Measurements from ENCODE around the gene KLB.

The KLB gene

GRCh38 chr4:39484582-39485272, 78.0 kb downstream of the KLB start:
- no peak overlapping the region for H3K4me3 ChIP-seq (ENCODE audit: low read depth, low read length)
- DNase-seq (ENCODE audit: low read depth), result no peak
- TF ChIP-seq CTCF (conservative IDR thresholded peaks at IDR 0.05; ENCODE audit: low read depth, low read length), result no peak

GRCh38 chr4:39486221-39486804, 79.6 kb downstream of the KLB start:
- H3K4me3 ChIP-seq (ENCODE audit: low read depth, low read length), result no peak overlapping the region
- DNase-seq (ENCODE audit: low read depth), result no peak
- TF ChIP-seq CTCF (conservative IDR thresholded peaks at IDR 0.05; ENCODE audit: low read depth, low read length), result no peak

GRCh38 chr4:39490322-39490721, 83.6 kb downstream of the KLB start:
- no peak for TF ChIP-seq CTCF (conservative IDR thresholded peaks at IDR 0.05; ENCODE audit: low read depth, low read length)
- DNase-seq (ENCODE audit: low read depth), result no peak
- H3K4me3 ChIP-seq (ENCODE audit: low read depth, low read length), result no peak overlapping the region

GRCh38 chr4:39494354-39494753, 87.6 kb downstream of the KLB start:
- TF ChIP-seq CTCF (conservative IDR thresholded peaks at IDR 0.05; ENCODE audit: low read depth, low read length), result no peak
- DNase-seq (ENCODE audit: low read depth), result no peak
- no peak overlapping the region for H3K4me3 ChIP-seq (ENCODE audit: low read depth, low read length)

- no peak overlapping the region for H3K4me3 ChIP-seq (ENCODE audit: low read depth, low read length)
- no peak for TF ChIP-seq CTCF (conservative IDR thresholded peaks at IDR 0.05; ENCODE audit: low read depth, low read length)
- no peak for DNase-seq (ENCODE audit: low read depth)
Measured at GRCh38 chr4:39495446-39496213, 88.9 kb downstream of the KLB start.

GRCh38 chr4:39497909-39498726, 91.4 kb downstream of the KLB start:
- TF ChIP-seq CTCF (conservative IDR thresholded peaks at IDR 0.05; ENCODE audit: low read depth, low read length), result no peak
- DNase-seq (ENCODE audit: low read depth), result peak; percentile 17
- no peak overlapping the region for H3K4me3 ChIP-seq (ENCODE audit: low read depth, low read length)
